Naive B cell (primary cell): ENCODE results near the gene RIMBP3B. TPM values are rescaled to one million over a fixed set of nuclear protein-coding genes. Genes with fewer than 3 reads are reported as not detected.
"Not testable (repeated sequence)": the region's sequence is repeated elsewhere in the genome, so short reads cannot be mapped to it uniquely, and the experiment has no call there.

Experiments used
- ATAC-seq, 2 donors: fragments of 150-1000 bp; cut with Tn5 transposase; 2 replicates each; pipeline ENCODE4 v1.10.0; 2021; ENCODE audit warnings: low read depth in 2 of 2, mild to moderate bottlenecking in 2 of 2, moderate library complexity in 2 of 2
- DNase-seq: peaks from one replicate; pipeline ENCODE4 v3.0.0; 2022
- H3K27ac Mint-ChIP-seq, 6 donors: one replicate each; pipeline ENCODE4 v1.8.0; 2020 to 2022; ENCODE audit warnings: mild to moderate bottlenecking in 6 of 6, mixed read lengths in 6 of 6, moderate library complexity in 5 of 6, inconsistent platforms in 2 of 6
- H3K27me3 Mint-ChIP-seq, 3 donors: one replicate each; pipeline ENCODE4 v1.8.0; 2021 to 2022; ENCODE audit warnings: mixed read lengths in 3 of 3, mild to moderate bottlenecking in 1 of 3
- H3K36me3 Mint-ChIP-seq, 2 donors: one replicate each; pipeline ENCODE4 v1.8.0; 2020 to 2022; ENCODE audit warnings: mixed read lengths in 2 of 2, inconsistent platforms in 1 of 2, mild to moderate bottlenecking in 1 of 2
- H3K4me1 Mint-ChIP-seq, 3 donors: one replicate each; pipeline ENCODE4 v1.8.0; 2020 to 2022; ENCODE audit warnings: mixed read lengths in 3 of 3, inconsistent platforms in 1 of 3, mild to moderate bottlenecking in 1 of 3, moderate library complexity in 1 of 3
- H3K4me3 Mint-ChIP-seq, 8 donors: one replicate each; pipeline ENCODE4 v1.8.0; 2020 to 2022; ENCODE audit warnings: mild to moderate bottlenecking in 8 of 8, mixed read lengths in 8 of 8, moderate library complexity in 8 of 8, inconsistent platforms in 2 of 8
- H3K9me3 Mint-ChIP-seq, 7 donors: one replicate each; pipeline ENCODE4 v1.8.0; 2020 to 2022; ENCODE audit warnings: mixed read lengths in 7 of 7, mild to moderate bottlenecking in 5 of 7, inconsistent platforms in 2 of 7, moderate library complexity in 1 of 7
- polyA plus RNA-seq, 6 donors: library from polyadenylated mRNA; unstranded; fragments of 300-500 nt; fragmentation: Illumina TruSeq; gene quantifications; one replicate each; pipeline ENCODE4 v1.2.3, GENCODE V29; 2021; ENCODE audit warnings: low read depth in 6 of 6

RIMBP3B gene, protein sequence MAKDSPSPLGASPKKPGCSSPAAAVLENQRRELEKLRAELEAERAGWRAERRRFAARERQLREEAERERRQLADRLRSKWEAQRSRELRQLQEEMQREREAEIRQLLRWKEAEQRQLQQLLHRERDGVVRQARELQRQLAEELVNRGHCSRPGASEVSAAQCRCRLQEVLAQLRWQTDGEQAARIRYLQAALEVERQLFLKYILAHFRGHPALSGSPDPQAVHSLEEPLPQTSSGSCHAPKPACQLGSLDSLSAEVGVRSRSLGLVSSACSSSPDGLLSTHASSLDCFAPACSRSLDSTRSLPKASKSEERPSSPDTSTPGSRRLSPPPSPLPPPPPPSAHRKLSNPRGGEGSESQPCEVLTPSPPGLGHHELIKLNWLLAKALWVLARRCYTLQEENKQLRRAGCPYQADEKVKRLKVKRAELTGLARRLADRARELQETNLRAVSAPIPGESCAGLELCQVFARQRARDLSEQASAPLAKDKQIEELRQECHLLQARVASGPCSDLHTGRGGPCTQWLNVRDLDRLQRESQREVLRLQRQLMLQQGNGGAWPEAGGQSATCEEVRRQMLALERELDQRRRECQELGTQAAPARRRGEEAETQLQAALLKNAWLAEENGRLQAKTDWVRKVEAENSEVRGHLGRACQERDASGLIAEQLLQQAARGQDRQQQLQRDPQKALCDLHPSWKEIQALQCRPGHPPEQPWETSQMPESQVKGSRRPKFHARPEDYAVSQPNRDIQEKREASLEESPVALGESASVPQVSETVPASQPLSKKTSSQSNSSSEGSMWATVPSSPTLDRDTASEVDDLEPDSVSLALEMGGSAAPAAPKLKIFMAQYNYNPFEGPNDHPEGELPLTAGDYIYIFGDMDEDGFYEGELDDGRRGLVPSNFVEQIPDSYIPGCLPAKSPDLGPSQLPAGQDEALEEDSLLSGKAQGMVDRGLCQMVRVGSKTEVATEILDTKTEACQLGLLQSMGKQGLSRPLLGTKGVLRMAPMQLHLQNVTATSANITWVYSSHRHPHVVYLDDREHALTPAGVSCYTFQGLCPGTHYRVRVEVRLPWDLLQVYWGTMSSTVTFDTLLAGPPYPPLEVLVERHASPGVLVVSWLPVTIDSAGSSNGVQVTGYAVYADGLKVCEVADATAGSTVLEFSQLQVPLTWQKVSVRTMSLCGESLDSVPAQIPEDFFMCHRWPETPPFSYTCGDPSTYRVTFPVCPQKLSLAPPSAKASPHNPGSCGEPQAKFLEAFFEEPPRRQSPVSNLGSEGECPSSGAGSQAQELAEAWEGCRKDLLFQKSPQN (N-terminal part only)
- under 1 TPM in 4 of 6 donors, not detected in 2; 0.10 to 0.21 (median 0.16) TPM for polyA plus RNA-seq

DNA sequence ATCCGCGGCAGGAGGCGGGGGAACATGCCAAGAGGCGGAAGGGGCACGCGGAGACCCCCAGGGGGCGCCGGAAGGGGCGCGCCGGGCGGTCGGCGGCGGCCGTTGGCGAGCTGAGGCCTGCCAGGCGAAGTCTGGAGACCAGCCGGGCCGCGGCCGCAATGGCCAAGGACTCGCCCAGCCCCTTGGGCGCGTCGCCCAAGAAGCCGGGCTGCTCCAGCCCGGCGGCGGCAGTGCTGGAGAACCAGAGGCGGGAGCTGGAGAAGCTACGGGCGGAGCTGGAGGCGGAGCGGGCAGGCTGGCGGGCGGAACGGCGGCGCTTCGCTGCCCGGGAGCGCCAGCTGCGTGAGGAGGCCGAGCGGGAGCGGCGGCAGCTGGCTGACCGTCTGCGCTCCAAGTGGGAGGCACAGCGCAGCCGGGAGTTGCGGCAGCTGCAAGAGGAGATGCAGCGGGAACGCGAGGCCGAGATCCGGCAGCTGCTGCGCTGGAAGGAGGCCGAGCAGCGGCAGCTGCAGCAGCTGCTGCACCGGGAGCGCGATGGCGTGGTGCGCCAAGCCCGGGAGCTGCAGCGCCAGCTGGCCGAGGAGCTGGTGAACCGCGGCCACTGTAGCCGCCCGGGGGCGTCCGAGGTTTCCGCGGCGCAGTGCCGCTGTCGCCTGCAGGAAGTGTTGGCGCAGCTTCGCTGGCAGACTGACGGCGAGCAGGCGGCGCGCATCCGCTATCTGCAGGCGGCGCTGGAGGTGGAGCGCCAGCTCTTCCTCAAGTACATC, at the start of gene RIMBP3B:
RIMBP3B (plus strand) TSS at position 51 of the 767 bp plus-strand sequence; CDS start at position 159, 108 bp downstream.
- not testable (repeated sequence) for DNase-seq, H3K4me1 Mint-ChIP-seq, H3K4me3 Mint-ChIP-seq, H3K36me3 Mint-ChIP-seq, H3K27me3 Mint-ChIP-seq, H3K27ac Mint-ChIP-seq, H3K9me3 Mint-ChIP-seq
- peak; percentile 84 for ATAC-seq

DNA sequence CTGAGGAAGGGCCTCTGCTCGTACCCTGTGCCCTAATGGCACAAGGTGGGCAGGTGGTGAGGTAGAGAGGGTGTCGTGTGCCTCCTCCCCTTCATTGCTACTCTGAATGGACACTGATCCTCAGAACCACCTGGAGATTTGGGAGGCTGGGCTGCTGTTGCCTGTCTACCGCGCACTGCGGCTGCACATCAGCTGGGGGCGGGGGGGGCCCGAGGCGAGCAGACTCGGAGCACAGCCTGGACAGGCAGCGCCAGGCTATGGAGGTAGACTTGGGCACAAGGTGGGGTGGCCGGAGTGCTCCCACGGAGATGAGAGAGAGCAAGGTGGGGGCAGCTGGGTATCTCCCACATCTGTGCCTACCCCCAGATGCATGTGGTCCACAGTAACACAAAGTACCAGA, 26.0 kb upstream of the RIMBP3B start:
- not testable (repeated sequence) for H3K4me1 Mint-ChIP-seq, ATAC-seq, H3K36me3 Mint-ChIP-seq, H3K27ac Mint-ChIP-seq, H3K4me3 Mint-ChIP-seq, H3K27me3 Mint-ChIP-seq, H3K9me3 Mint-ChIP-seq, DNase-seq

DNA sequence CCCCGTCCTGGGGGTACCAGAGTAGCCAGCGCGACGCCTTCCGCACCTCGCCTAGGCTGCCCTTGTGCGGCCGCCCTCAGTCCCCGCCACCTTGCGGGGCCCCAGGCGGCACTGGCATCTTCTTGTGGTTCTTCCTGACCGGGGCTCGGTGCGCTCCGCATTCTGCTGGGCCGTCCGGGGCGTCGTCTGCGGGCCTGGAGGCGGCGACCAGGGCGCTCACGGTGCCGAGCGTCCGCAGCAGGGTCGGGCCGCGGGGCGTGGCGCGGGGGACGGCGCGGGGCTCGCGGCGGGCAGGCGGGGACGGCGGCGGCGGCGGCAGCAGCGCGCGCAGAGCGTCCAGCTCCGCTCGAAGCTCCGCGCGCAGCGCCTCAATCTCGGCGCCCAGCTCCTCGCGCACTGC, 23.0 kb upstream of the RIMBP3B start:
- not testable (repeated sequence) for H3K4me1 Mint-ChIP-seq, H3K27ac Mint-ChIP-seq, H3K36me3 Mint-ChIP-seq, H3K27me3 Mint-ChIP-seq, H3K4me3 Mint-ChIP-seq, ATAC-seq, DNase-seq, H3K9me3 Mint-ChIP-seq

DNA sequence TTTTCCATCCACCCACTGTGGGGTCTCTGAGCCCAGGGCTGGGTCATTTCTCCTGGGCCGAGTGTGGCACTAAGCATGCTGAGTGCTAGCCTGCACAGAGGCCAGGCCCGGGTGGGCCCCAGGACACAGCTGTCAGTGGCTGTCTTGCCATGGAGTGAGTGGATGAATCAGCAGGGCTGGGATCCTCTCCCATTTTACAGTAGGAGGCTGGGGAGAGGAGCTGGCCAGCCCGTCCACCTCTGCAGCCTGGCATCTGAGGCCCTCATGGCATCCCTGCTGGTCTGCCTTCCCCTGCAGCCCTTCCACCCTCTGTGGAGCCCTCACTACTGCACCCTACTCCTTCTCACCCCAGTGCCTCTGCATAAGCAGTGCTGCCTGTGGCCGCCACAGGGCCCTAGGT, 21.1 kb upstream of the RIMBP3B start:
- ATAC-seq, H3K27ac Mint-ChIP-seq, H3K4me3 Mint-ChIP-seq, DNase-seq, H3K4me1 Mint-ChIP-seq, H3K36me3 Mint-ChIP-seq, H3K27me3 Mint-ChIP-seq, H3K9me3 Mint-ChIP-seq: not testable (repeated sequence)

GRCh38 chr22:21363061-21363460, 20.5 kb upstream of the RIMBP3B start:
- not testable (repeated sequence) for H3K27ac Mint-ChIP-seq, H3K4me3 Mint-ChIP-seq, H3K36me3 Mint-ChIP-seq, H3K27me3 Mint-ChIP-seq, DNase-seq, H3K9me3 Mint-ChIP-seq, H3K4me1 Mint-ChIP-seq, ATAC-seq

- not testable (repeated sequence) for H3K36me3 Mint-ChIP-seq, H3K27ac Mint-ChIP-seq, ATAC-seq, H3K9me3 Mint-ChIP-seq, DNase-seq, H3K27me3 Mint-ChIP-seq, H3K4me3 Mint-ChIP-seq, H3K4me1 Mint-ChIP-seq
These were observed 19.7 kb upstream of the RIMBP3B start for GRCh38 chr22:21363803-21364202.

DNA sequence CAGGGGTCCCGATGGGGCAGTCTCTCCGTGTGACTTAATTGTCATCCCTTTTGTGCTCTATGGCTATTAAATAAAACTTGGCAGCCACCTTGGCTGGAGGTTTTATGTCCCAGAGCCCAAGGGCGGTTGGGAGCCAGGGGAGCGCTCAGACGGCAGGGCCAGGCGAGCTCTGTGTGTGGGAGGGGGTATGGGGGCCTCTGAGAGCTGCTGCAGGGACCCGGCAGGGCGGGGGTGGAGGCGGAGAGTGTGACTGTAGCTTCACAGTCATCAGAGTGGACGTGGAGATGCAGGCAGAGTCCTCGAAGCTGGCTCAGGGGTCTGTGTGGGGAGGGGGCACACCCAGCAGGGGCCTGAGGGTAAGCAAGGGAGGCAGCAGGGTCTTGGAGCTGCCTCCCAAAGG, 19.2 kb upstream of the RIMBP3B start:
- H3K4me1 Mint-ChIP-seq, H3K27ac Mint-ChIP-seq, H3K4me3 Mint-ChIP-seq, H3K9me3 Mint-ChIP-seq, H3K36me3 Mint-ChIP-seq, ATAC-seq, H3K27me3 Mint-ChIP-seq, DNase-seq: not testable (repeated sequence)

- not testable (repeated sequence) for ATAC-seq, H3K27me3 Mint-ChIP-seq, H3K9me3 Mint-ChIP-seq, H3K36me3 Mint-ChIP-seq, H3K4me3 Mint-ChIP-seq, H3K27ac Mint-ChIP-seq, DNase-seq, H3K4me1 Mint-ChIP-seq
These were observed 18.2 kb upstream of the RIMBP3B start for GRCh38 chr22:21365337-21365736.

DNA sequence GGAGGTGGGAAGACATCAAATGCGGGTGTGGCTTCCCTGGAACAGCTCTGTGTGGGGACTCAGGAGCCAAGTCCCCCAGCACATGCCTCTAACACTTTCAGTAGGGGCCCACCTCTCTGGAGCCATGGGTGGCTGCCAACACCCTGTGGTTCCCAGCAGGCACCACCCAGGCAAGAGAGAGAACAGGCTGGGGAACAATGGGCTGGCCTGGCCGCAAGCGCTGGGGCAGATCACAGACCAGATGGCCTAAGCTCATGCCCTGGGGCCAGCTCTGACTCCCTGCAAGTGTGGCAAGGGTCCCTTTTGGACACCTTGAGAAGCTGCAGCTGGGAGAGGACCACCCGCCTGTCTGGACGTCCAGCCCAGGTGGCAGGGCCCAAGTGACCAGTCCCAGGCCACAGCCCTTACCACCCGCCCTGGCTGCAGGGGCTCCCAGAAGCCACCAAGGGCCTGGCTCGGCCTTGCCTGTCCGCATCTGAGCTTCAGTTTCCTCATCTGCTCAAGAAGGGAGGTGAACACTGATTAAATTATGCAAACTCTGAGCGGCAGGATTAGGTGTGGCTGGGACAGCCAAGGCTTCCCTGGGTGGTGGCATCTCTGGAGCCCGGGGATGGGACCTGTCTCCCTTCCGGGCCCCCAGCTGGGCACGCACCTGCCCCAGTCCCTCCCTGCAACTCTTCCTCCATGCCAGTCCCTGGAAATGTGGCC, 14.8 kb upstream of the RIMBP3B start:
- not testable (repeated sequence) for ATAC-seq, H3K4me3 Mint-ChIP-seq, DNase-seq, H3K9me3 Mint-ChIP-seq, H3K4me1 Mint-ChIP-seq, H3K36me3 Mint-ChIP-seq, H3K27ac Mint-ChIP-seq, H3K27me3 Mint-ChIP-seq

DNA sequence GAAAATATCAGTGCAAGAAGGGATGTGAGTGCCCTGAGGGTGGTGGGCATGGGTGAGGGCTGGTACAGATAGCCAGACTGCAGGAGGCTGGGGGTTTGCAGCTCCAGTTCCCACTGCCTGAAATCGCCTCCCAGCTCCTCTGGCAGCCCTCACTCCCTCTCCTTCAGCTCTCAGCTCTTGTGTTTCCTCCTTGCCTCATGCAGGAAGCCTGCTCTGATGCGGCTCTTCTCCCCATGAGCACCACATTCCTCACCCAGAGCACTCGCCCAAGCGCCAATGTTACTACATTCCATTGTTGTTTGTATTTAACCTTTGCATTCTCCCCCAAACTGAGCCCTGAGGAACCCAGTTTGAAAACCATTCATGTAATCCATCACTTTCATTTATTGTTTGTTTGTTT, 7.7 kb upstream of the RIMBP3B start:
- H3K4me1 Mint-ChIP-seq, ATAC-seq, H3K27ac Mint-ChIP-seq: not testable (repeated sequence)

GRCh38 chr22:21384468-21385357, 1.2 kb downstream of the RIMBP3B start:
- not testable (repeated sequence) for H3K36me3 Mint-ChIP-seq, H3K27me3 Mint-ChIP-seq, H3K4me1 Mint-ChIP-seq, H3K4me3 Mint-ChIP-seq, H3K9me3 Mint-ChIP-seq, DNase-seq, H3K27ac Mint-ChIP-seq
- ATAC-seq, result peak; percentile 57 to 63

More for the DNA sequence above, 7.7 kb upstream of the RIMBP3B start:
- not testable (repeated sequence) for H3K36me3 Mint-ChIP-seq, DNase-seq, H3K27me3 Mint-ChIP-seq, H3K9me3 Mint-ChIP-seq, H3K4me3 Mint-ChIP-seq

DNA sequence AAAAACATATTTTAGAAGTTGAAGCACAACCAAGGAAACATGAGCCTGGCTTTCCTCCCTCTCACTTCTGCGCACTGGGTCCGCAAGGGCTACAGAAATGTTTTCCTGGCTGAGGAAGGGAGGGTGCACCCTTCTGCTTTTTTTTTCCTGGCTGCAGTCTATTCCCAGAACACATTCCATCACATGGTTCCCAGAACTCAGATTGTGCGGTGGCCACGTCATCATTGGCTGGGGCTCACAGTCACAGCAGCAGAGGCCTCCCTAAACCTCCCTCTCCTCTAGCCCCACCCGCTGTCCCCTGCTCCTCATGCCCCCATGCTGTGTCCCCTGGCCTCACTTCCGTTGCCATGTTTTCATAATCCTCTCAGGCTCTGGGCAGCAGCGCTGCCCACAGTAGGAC, 5.9 kb downstream of the RIMBP3B start:
- H3K27me3 Mint-ChIP-seq, DNase-seq, H3K9me3 Mint-ChIP-seq, H3K4me3 Mint-ChIP-seq, H3K4me1 Mint-ChIP-seq, ATAC-seq, H3K27ac Mint-ChIP-seq, H3K36me3 Mint-ChIP-seq: not testable (repeated sequence)
